GM18520 (cell line): ENCODE measurements around the gene LRRC34.

ENCODE experiments used
- ATAC-seq: cut with Tn5 transposase; IDR thresholded peaks from one replicate; pipeline ENCODE4 v1.9.1; 2021; ENCODE audit not compliant: unreplicated experiment

The LRRC34 gene, protein sequence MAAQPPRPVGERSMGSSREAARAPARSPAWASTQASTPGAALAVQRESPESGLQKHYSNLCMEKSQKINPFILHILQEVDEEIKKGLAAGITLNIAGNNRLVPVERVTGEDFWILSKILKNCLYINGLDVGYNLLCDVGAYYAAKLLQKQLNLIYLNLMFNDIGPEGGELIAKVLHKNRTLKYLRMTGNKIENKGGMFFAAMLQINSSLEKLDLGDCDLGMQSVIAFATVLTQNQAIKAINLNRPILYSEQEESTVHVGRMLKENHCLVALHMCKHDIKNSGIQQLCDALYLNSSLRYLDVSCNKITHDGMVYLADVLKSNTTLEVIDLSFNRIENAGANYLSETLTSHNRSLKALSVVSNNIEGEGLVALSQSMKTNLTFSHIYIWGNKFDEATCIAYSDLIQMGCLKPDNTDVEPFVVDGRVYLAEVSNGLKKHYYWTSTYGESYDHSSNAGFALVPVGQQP

DNA sequence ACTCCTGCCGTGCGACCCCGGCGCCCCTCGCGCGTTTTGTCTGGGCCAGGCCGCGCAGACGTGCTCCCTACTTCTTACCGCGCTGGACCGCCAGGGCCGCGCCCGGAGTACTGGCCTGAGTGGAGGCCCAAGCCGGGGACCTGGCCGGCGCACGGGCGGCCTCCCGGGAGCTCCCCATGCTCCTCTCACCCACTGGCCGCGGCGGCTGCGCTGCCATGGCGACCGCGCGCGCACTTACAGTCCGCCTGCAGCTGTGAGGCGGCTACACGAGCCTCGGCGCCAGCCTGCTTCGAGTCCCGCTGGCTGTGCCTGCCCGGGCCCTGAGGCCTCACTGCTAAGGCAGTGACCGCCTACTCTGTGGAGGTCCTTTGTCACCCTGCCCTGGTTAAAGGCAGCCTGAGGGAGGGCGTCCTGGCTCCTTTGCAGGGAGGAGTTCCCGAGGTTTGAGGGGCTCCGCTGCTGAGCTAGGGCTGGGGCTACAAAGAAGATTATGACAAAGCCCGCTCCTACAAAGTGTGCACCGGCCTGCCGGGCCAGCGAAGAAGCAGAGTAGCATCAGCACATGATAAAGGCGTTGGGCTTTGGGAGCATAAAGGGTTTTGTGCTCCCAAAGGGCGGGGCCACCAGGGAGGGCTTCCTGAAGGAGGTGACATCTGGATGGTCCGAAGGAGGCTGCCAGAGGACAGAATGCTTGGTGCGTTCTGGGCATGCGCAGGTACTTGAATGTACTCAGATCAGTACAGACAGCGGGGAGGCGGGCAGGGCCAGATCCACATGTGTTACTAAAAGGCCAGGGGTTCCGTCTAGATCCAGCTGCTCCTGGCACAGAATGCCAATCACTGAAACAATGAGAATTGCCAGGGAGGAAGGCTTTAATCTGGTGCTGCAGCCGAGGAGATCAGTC lies at the start of gene LRRC34, which contains the start of gene LRRIQ4:
TSS of gene LRRC34 (minus strand) at position 573 of the 904 bp plus-strand sequence. CDS start at position 217, 356 bp downstream.
TSS of gene LRRIQ4 (plus strand) at position 539 of the 904 bp plus-strand sequence. CDS start 9,052 bp downstream, outside the sequence.
- ATAC-seq, result peak; percentile 54

DNA sequence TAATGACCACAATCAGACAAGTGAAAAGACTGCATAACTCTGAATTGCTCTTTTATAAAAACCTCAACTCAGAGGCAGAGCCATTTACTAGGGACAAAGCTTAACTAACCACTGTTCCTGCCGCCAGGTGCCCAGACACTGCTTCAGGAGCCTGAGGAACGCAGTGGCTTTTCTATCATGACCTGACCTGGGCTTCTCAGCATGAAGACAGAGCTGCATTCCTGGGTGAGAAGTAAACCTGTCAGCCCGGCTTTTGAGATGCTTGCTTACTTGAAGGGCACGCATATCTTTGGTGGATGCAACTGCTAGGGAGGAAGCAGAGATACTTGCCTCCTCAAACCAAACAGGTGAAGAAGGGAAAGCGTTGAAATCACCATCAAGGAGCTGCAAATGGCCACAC lies 49.2 kb upstream of the LRRC34 start:
- ATAC-seq, result no peak

DNA sequence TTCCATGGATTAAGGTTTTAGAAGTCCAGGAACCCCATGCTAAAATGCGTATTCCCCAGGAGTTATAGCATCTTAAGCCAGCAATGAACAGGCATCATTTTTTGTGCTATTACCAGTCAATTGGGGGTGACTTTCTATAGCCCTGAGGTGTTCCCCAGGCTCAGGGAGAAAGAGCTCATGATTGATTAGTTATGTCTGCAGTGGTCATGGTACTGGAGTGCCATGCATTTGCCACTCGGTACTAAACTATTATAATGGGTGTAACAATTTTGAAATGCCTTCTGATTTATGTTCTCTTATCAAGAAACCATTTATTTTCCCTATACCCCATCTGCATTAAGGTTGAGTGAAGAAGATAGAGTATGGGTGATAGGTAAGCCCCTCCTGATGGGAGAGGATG lies 45.1 kb upstream of the LRRC34 start:
- ATAC-seq, result no peak

DNA sequence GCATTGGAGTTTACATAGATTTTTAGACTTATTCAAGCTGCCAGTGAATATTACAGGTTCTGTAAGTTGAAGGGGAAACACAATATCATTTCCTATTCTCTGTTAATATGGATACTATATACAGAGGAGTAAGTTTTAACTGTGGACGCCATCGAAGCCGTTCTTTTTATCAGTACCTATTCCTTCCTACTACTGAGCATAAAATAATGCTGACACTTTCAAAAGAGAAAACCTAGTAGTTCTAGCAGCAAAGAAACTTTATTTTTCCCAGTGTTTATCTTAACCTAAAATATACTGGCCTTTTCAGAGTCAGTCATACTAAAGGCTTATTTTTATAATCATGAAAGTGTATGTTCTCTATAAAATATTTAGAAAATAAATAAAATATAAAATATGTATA lies 42.8 kb upstream of the LRRC34 start:
- ATAC-seq, result no peak

DNA sequence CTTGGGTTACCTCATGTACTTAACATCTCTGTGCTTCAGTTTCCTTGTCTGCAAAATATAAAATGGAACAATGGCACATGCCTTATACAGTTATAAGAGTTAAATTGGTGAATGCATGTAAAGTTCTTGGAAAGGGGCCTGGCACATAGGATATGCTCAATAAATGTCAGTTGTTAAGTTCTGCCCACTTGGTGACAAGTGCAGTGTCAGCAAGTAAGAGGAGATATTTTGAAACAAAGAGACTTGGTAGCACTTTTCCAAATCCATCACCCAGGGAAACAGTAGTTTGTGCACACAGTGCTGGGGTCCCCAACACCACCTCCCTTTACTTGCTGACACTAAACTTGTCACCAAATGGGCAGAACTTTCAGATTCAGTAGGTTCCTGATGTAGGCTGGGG lies 37.9 kb upstream of the LRRC34 start:
- no peak for ATAC-seq

DNA sequence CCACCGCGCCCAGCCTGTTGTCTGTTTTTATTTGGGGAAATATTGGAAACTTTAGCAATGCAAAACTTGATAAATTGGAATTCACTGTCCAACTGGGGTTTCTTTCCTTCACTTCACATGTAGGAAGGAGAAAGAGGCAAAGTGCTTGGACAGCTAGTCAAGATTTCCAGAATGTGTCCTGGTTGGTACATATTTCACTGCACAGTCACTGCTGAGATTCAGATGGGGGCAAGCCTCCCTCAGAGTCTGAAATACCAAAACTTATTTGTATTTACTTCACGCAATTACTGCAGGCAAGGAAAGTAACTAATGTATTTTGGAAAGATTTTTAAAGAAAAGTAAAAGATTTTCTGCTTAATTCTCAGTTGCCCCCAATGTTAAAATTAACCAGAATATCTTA lies 36.0 kb upstream of the LRRC34 start:
- no peak for ATAC-seq

DNA sequence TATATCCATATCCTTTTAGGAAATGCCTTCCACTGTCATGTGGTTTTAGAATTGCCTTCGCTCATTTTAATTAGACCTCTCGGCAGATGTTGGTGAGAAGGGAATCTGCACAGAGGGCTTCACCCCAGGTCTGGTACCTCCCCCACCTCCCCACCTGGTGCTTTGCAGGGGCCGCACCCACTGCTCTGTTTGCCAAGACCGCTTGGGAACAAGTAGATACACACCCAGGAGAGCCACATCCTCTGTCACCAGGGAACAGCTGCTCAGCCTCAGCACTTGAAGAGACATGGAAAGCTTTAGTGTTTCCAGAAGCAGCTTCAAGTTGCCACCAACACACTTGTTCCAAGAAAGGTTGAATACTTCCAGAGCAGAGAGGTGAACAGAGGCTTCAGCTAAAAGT lies 35.2 kb upstream of the LRRC34 start:
- no peak for ATAC-seq

DNA sequence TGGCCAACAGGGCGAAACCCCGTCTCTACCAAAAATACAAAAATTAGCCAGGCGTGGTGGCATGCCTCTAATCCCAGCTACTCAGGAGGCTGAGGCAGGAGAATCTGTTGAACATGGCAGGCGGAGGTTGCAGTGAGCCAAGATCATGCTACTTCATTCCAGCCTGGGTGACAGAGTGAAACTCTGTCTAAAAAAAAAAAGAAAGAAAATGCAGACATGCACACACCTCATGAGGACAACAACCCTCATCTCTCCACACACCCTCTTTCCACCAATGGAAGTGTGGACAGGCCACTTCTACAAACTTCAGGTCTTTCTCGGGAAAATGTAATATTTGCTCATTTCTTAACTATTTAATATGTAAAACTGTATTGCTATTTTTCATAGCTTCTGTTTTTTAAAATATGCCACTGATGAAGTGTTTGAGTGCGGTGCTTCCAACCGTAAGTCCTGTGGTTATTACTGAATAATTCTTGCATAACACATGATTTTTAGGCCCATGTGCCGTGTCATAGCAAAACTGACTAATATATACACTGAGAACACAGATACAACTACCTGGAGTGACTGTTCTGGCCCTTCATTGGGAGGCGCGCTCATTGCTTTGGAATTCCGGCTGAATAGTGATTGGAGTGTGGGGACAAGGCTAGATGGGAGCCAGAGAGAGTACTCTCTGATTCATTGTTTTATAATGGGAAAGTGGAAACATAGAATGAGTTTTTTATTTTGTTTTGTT lies 33.9 kb upstream of the LRRC34 start:
- peak; percentile 97 for ATAC-seq

DNA sequence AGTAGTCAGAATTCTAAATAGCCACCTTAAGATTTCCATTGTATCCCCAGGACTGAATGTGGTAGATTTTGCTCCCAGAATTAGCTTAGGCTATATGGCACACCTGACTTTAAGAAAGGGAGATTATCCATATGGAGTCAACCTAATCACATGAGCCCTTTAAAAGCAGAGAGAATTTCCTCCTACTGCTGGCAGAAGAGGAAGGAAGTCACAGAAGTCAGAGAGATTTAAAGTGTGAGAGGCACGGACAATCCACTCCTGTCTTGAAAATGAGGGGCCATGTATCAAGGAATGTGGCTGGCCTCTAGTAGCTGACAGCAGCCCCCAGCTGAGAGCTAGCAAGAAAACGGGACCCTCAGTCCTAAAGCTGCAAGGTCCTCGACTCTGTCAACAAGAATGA lies 30.3 kb upstream of the LRRC34 start:
- no peak for ATAC-seq

DNA sequence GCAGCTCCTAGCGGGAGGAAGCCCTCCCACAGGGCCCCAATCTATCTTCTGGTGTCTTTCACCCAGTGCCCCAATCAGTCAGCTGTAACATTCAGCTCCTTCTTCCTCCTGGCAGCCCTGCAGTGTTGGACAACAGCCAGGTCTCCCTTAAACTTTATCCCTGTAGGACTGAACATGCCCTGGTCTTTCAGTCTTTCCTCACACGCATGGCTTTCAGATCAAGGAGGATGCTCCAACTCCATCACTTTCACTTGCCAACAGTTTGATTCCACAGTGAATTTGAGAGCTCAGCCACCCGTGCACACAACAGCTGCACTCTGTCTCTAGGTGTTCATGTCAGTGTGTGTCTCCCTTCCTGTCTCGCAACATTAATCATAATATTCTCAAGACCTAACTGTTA lies 28.5 kb upstream of the LRRC34 start:
- no peak for ATAC-seq

DNA sequence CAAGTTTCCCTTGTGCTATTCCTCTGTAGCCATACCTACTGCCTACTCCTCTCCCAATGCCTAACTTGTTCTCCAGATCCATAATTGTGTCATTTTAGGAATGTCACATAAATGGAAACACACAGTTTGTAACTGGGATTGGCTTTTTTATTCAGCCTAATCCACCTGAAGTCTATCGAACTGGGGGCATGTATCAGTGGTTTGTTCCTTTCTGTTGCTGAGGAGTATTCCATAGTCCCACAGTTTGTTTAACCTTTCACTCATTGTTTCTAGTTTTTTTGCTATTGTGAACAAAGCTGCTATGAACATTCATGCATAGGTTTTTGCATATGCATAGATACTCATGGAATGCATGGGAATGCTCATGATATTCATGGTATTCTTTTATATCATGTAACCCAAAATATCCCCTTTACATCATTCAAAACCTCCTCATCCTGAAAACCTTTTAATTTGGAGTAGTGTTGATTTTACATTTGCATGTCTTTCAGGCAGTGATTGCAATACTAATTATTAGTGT lies 25.9 kb upstream of the LRRC34 start:
- no peak for ATAC-seq

DNA sequence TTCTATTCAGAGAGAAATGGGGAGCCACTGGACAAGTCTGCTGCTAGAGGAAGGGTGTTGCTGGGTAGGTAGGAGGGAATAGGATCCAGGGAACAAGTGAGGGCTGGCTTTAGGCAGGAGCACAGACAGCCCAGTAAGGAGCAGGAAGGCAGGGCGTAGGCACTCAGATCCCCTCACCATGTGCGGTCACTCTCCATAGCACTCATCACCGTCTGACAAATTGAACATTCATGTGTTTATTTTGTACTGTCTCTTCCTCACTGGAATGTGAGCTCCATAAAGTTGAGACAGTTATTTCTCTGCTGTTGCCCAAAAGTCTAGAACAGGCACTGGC lies 24.2 kb upstream of the LRRC34 start:
- no peak for ATAC-seq

DNA sequence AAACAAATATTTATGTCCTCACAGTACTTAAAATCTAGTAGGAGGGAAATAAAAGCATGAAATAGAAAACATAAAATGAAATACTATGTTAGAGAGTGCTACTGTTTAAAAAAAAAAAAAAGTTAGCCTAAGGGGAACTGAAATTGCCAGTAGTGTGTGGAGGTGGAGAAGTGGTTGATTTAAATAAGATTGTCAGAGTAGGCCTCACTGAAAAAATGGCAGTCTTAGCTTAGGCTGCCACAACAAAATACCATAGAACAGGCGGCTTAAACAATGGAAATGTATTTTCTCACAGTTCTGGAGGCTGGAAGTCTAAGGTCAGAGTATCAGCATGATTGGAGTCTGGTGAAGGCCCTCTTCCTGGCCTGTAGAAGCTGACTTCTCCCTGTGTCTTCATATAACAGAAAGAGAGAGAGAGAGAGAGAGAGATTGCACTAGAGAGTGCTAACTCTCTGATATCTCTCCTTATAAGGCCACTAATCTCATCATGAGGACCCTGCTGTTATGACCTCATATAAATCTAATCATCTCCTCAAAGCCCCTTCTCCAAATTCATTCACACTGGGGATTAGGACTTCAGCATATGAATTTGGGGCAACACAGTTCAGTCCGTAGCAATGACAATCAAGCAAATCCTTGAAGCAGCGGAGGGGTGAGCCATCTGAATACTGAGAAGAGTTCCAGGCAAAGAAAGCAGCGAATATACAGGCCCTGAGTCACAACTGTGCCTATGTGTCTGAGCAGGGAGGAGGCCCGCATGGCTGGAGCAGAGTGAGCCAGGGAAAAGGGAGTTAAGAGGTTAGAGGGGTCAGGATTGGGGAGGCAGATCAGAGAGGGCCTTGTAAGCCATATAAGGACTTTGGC lies 23.6 kb upstream of the LRRC34 start:
- ATAC-seq, result peak; percentile 43

DNA sequence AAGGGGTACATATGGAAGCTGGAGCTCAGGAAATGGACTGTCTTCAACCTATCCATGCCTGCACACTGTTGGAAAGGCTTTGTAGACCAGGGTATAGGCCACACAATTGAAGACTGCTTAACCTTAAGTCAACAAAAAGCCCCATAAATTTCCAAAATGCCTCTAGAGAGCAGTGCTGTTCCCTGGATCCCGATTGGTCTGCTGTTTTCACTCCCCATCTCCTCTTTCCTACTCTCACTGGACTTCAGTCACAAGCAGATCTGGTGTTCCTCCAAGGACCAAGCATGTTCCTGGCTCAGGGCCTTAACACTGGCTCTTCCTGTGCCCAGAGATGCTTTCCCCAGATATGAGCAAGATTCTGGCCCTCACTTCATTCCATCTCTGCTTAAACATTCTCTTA lies 22.8 kb upstream of the LRRC34 start:
- ATAC-seq, result no peak

DNA sequence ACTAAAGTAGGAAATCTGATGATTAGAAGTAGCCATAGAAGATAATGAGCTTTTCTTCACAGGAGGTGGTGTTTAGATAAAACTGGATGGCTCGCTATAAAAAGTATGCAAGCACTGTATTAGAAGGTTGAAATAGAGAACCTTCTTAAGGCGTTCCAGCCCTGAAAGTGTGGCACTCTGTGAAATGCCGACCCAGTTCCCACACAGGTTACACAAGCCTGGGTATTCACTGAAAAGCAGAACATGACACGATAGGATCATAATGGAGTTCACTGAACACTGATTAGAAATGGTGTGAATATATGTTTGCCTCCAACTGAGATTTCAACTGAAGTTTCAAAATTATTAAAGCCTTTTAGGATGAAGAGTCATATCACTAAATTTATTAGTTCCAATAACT lies 15.0 kb upstream of the LRRC34 start:
- no peak for ATAC-seq

DNA sequence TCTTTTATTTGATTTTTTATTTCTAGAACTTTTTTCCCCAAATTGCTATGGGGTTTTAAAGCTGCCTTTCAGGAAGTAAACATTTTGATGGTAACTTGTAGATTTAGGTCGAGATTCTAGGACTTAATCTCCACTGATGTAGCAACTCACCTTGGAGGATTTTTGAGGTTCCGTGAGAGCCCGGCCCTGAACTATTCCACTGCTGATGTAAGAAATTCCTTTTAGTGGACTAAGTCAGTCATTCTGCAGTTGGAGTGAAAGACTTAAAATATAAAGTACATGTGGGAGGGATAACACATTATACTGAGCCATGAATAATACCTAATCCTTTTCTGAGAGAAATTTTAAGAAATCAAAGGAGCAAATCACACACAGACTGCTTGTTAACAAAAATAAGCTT lies 12.6 kb upstream of the LRRC34 start:
- no peak for ATAC-seq

DNA sequence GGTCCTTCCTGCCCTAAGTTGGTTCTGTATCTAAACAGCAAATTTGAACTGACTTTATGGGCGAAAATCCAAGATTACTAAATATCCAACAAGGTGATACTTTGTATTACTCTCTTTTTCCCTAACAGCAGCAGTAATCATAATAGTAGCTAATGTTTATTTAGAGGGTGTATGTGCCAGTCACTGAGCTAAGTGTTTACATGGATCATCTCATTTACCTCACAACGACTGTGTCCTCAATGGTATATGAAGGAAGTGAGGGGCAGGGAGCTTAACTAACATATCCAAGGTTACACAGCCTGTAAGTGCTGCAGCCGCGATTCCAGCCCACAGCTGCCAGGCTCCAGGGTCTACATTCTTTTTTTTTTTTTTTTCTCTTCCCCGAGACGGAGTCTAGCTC lies 10.3 kb upstream of the LRRC34 start:
- ATAC-seq, result no peak

DNA sequence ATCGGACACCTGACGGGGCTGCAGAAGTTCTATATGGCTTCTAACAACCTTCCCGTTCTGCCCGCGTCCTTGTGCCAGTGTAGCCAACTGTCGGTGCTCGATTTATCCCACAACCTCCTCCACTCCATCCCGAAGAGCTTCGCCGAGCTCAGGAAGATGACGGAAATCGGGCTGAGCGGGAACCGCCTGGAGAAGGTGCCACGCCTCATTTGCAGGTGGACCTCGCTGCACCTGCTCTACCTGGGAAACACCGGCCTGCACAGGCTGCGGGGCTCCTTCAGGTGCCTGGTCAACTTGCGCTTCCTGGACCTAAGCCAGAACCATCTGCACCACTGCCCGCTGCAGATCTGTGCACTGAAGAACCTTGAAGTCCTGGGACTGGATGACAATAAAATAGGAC lies 9.8 kb upstream of the LRRC34 start:
- ATAC-seq, result no peak

DNA sequence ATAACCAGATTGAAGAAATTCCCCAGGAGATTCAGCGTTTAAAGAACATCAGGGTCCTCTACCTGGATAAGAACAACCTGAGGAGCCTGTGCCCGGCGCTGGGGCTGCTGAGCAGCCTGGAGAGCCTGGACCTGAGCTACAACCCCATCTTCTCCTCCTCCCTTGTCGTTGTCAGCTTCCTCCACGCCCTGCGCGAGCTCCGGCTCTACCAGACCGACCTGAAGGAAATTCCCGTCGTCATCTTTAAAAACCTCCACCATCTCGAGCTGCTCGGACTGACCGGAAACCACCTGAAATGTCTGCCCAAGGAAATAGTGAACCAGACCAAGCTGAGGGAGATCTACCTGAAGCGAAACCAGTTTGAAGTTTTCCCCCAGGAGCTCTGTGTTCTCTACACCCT lies 9.4 kb upstream of the LRRC34 start:
- ATAC-seq, result no peak

DNA sequence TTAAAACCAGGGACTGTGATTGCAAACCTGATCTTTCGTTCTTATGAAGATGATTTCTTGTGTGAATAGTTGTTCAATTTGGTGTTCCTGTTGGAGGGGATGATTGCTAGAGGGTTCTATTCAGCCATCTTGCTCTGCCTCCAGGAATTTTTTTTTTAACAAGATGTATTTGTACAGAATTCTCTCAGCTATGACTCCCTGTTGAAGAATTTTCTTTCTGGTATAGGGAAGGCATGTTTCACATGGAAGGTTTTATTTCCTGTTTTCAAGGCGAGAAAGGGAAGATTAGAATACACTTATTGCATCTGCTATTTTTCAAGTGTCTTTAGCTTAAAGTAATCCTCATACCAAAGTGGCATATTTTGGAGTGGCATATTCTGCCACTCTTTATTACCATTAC lies 5.6 kb upstream of the LRRC34 start:
- ATAC-seq, result no peak
